ENCODE data around the gene SYAP1. TPM values are rescaled to one million over a fixed set of nuclear protein-coding genes. Genes with fewer than 3 reads are reported as not detected.

The SYAP1 gene
- polyA plus RNA-seq, 1 donor from 2014 or later: 14.4 TPM

DNA sequence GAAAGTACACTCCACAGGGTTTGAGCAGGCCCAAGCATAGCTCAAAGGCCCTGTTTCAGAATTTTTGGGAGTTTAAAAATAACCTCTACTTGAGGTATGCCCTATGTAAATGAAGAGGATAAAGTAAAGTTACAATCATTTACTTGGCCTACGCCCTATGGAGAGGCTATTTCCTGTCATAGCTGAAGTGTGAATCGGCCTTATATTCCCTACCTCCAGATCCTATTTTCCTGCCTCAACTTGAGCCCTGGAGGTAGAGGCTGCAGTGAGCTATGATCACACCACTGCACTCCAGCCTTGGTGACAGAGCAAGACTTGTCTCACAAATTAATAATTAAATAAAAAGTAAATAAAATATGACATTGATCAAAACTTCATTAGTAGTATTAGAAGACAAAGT lies 55.3 kb downstream of the SYAP1 start:
- no peaks in the 10 kb centered on the region for H3F3A ChIP-seq (ENCODE audit: insufficient read depth, low read length, poor library complexity, severe bottlenecking)
- TF ChIP-seq RAD21 (conservative IDR thresholded peaks at IDR 0.05) (no peak), SMC3 (conservative IDR thresholded peaks at IDR 0.05; ENCODE audit: poor library complexity) (no peak), TAF1 (IDR thresholded peaks at IDR 0.05; ENCODE audit: low read depth) (no peak), MXI1 (conservative IDR thresholded peaks at IDR 0.05; ENCODE audit: poor library complexity, severe bottlenecking) (no peak), EZH2 (IDR thresholded peaks at IDR 0.05; ENCODE audit: borderline replicate concordance, insufficient read depth, low read length, poor library complexity, severe bottlenecking) (no peak), EP300 (conservative IDR thresholded peaks at IDR 0.05; ENCODE audit: poor library complexity, severe bottlenecking) (no peak)
- TF ChIP-seq, protein P1, sequence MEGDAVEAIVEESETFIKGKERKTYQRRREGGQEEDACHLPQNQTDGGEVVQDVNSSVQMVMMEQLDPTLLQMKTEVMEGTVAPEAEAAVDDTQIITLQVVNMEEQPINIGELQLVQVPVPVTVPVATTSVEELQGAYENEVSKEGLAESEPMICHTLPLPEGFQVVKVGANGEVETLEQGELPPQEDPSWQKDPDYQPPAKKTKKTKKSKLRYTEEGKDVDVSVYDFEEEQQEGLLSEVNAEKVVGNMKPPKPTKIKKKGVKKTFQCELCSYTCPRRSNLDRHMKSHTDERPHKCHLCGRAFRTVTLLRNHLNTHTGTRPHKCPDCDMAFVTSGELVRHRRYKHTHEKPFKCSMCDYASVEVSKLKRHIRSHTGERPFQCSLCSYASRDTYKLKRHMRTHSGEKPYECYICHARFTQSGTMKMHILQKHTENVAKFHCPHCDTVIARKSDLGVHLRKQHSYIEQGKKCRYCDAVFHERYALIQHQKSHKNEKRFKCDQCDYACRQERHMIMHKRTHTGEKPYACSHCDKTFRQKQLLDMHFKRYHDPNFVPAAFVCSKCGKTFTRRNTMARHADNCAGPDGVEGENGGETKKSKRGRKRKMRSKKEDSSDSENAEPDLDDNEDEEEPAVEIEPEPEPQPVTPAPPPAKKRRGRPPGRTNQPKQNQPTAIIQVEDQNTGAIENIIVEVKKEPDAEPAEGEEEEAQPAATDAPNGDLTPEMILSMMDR (IDR thresholded peaks at IDR 0.05; ENCODE audit: poor library complexity, severe bottlenecking): no peak
- no peak overlapping the region for H2AFZ ChIP-seq (ENCODE audit: low read depth, low read length)
- H3K36me3 ChIP-seq (ENCODE audit: insufficient read depth, low read length): no peaks in the 10 kb centered on the region
- H3K4me3 ChIP-seq (ENCODE audit: low read length): no peak overlapping the region
- no peaks in the 10 kb centered on the region for H4K20me1 ChIP-seq (ENCODE audit: insufficient read depth)
- no peaks in the 10 kb centered on the region for H3K9me3 ChIP-seq (ENCODE audit: low read length)
- H3K79me2 ChIP-seq (replicated peaks; ENCODE audit: insufficient read depth, low read length): no peaks in the 10 kb centered on the region
- H3K9ac ChIP-seq (ENCODE audit: low read length): no peak overlapping the region
- H3K27ac ChIP-seq (ENCODE audit: low read length): no peak overlapping the region
- H3K27me3 ChIP-seq (ENCODE audit: insufficient read depth, low read depth, low read length): no peaks in the 10 kb centered on the region
- no peak overlapping the region for H3K4me2 ChIP-seq (ENCODE audit: low read length)
- no peaks in the 10 kb centered on the region for H3K9me2 ChIP-seq (ENCODE audit: insufficient read depth, low read length)

DNA sequence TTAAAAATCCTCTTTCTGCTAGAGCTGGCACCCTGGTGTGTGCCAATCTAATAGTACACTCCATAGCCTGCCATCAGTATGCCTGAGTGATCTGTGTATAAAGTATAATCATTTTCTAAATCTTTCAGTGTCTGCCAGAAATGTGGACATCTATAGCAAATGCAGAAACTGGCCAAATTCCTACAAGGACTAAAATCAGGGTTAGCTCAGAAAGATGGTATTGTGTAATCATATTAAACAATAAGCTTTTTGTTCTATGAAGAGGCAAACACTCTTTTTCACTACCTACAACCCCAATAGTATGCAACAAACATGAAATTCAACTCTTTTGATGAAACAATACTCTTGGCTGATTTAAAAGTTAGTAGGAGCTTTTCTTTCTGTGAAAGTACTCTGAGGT lies 59.1 kb downstream of the SYAP1 start:
- Histone ChIP-seq H4K20me1 (ENCODE audit: insufficient read depth) (no peaks in the 10 kb centered on the region), H3K9me2 (ENCODE audit: insufficient read depth, low read length) (no peaks in the 10 kb centered on the region), H3K9me3 (ENCODE audit: low read length) (no peaks in the 10 kb centered on the region), H3K27ac (ENCODE audit: low read length) (no peak overlapping the region), H3K27me3 (ENCODE audit: insufficient read depth, low read depth, low read length) (no peaks in the 10 kb centered on the region), H3K9ac (ENCODE audit: low read length) (no peak overlapping the region), H3K4me2 (ENCODE audit: low read length) (no peak overlapping the region), H3F3A (ENCODE audit: insufficient read depth, low read length, poor library complexity, severe bottlenecking) (no peaks in the 10 kb centered on the region), H3K4me3 (ENCODE audit: low read length) (no peak overlapping the region), H3K36me3 (ENCODE audit: insufficient read depth, low read length) (no peaks in the 10 kb centered on the region), H3K79me2 (replicated peaks; ENCODE audit: insufficient read depth, low read length) (no peaks in the 10 kb centered on the region), H2AFZ (ENCODE audit: low read depth, low read length) (no peak overlapping the region)
- TF ChIP-seq RAD21 (conservative IDR thresholded peaks at IDR 0.05) (no peak), POLR2AphosphoS5 (IDR thresholded peaks at IDR 0.05) (no peak), SMC3 (conservative IDR thresholded peaks at IDR 0.05; ENCODE audit: poor library complexity) (no peak), TAF1 (IDR thresholded peaks at IDR 0.05; ENCODE audit: low read depth) (no peak), EZH2 (IDR thresholded peaks at IDR 0.05; ENCODE audit: borderline replicate concordance, insufficient read depth, low read length, poor library complexity, severe bottlenecking) (no peak), MXI1 (conservative IDR thresholded peaks at IDR 0.05; ENCODE audit: poor library complexity, severe bottlenecking) (no peak), EP300 (conservative IDR thresholded peaks at IDR 0.05; ENCODE audit: poor library complexity, severe bottlenecking) (no peak)
- TF ChIP-seq, protein P2, sequence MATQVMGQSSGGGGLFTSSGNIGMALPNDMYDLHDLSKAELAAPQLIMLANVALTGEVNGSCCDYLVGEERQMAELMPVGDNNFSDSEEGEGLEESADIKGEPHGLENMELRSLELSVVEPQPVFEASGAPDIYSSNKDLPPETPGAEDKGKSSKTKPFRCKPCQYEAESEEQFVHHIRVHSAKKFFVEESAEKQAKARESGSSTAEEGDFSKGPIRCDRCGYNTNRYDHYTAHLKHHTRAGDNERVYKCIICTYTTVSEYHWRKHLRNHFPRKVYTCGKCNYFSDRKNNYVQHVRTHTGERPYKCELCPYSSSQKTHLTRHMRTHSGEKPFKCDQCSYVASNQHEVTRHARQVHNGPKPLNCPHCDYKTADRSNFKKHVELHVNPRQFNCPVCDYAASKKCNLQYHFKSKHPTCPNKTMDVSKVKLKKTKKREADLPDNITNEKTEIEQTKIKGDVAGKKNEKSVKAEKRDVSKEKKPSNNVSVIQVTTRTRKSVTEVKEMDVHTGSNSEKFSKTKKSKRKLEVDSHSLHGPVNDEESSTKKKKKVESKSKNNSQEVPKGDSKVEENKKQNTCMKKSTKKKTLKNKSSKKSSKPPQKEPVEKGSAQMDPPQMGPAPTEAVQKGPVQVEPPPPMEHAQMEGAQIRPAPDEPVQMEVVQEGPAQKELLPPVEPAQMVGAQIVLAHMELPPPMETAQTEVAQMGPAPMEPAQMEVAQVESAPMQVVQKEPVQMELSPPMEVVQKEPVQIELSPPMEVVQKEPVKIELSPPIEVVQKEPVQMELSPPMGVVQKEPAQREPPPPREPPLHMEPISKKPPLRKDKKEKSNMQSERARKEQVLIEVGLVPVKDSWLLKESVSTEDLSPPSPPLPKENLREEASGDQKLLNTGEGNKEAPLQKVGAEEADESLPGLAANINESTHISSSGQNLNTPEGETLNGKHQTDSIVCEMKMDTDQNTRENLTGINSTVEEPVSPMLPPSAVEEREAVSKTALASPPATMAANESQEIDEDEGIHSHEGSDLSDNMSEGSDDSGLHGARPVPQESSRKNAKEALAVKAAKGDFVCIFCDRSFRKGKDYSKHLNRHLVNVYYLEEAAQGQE (IDR thresholded peaks at IDR 0.05; ENCODE audit: borderline replicate concordance): no peak
- TF ChIP-seq, protein P1 (IDR thresholded peaks at IDR 0.05; ENCODE audit: poor library complexity, severe bottlenecking): no peak
